H1 (cell line): ENCODE results near the gene LHX2. TPM values are rescaled to one million over a fixed set of nuclear protein-coding genes. Genes with fewer than 3 reads are reported as not detected.

Source experiments
- FOSL1 ChIP-seq: IDR thresholded peaks from 2 replicates; pipeline ENCODE4 v1.6.1; 2011; ENCODE audit warnings: mild to moderate bottlenecking, low read depth, low read length, moderate library complexity; ENCODE audit not compliant: insufficient read depth
- GTF2F1 ChIP-seq: IDR thresholded peaks from 2 replicates; pipeline ENCODE4 v1.6.1; 2012; ENCODE audit warnings: low read depth, low read length, improper control_type of control experiment, borderline replicate concordance
- KDM5A ChIP-seq: fragments of 200-600 bp; IDR thresholded peaks from 2 replicates; pipeline ENCODE4 v1.7.1; 2012; ENCODE audit warnings: mild to moderate bottlenecking, low read length, inconsistent platforms, mixed read lengths
- RBBP5 ChIP-seq: IDR thresholded peaks from 2 replicates; pipeline ENCODE4 v1.7.1; 2012; ENCODE audit warnings: low read depth, mild to moderate bottlenecking, inconsistent platforms, low read length, moderate library complexity, borderline replicate concordance
- SP1 ChIP-seq: IDR thresholded peaks from 2 replicates; pipeline ENCODE4 v1.6.1; 2011; ENCODE audit warnings: low read depth, low read length
- SP2 ChIP-seq: IDR thresholded peaks from 2 replicates; pipeline ENCODE4 v1.6.1; 2012; ENCODE audit warnings: mild to moderate bottlenecking, low read length, inconsistent platforms
- polyA plus RNA-seq, 7 experiments: library from polyadenylated mRNA; depleted of rRNA in 3 of 7; stranded (reverse) in 5 of 7; unstranded in 2 of 7; fragments of >200 nt in 5 of 7; fragments of 200-250 nt in 2 of 7; gene quantifications; 1 replicate in 5 of 7; 2 replicates in 1 of 7; 4 replicates in 1 of 7; pipeline versions ENCODE4 v1.2.1 to v1.2.3, GENCODE V29; 2011 to 2013; ENCODE audit warnings: missing spikeins in 2 of 7, mixed read lengths in 2 of 7
- total RNA-seq: library from RNA; stranded (reverse); fragmentation: NEBNext Ultra II Directional; extraction: Animal tissue kit (Norgen Biotek cat#: 25700); gene quantifications from 2 replicates; pipeline ENCODE4 v1.2.1, GENCODE V29; 2021
- TF ChIP-seq, protein P1 (sequence below): fragments of 300-600 bp; sonication (generic); IDR thresholded peaks from 2 replicates; pipeline ENCODE4 v1.7.1; 2012; ENCODE audit warnings: low read length, moderate library complexity, mild to moderate bottlenecking, inconsistent platforms; ENCODE audit not compliant: insufficient replicate concordance
- TF ChIP-seq, protein P2 (sequence below), 3 experiments: IDR thresholded peaks; 1 replicate in 2 of 3; 2 replicates in 1 of 3; pipeline versions ENCODE4 v1.5.1 to v1.6.1; 2011; ENCODE audit warnings: low read length in 3 of 3, mild to moderate bottlenecking in 3 of 3, inconsistent platforms in 2 of 3, low read depth in 1 of 3, moderate library complexity in 1 of 3; ENCODE audit not compliant: insufficient read depth in 1 of 3; ENCODE audit errors: control extremely low read depth in 1 of 3

Gene LHX2
- total and polyA plus RNA-seq, 2 of the 8 experiments (the other 6 are each of a cell fraction or from before 2014, with no cell fraction given), result 0.11 to 0.86 TPM

DNA sequence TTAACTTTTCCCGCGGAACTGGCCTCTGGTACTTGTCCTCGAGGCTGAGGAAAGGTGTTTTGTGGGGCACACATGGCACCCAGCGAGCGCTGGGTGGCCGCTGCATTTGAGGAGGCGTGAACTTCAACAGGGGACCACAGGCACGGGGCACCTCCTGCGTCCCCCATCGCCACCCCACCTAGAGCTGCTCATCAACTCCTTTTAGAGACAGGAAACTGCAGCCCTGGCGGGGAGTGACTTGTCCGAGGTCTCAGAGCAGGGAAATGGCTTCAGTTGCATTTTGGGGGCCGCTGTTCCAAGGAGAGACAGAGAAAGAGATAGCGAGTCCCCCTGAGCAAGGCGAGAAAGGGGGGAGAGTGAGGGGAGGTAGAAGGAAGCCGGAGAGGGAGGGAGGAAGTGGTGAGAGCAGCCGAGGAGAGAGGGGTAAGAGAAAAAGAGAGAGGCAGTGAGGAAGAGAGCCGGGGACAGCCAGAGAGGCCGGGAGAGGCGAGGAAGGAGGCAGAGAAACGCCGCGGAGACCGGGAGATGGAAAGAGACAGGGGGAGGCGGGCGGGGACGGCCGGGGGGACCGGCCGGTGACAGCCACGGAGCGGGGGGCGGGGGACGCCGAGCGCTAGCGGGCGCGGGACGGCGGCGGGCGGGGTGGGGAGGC lies 12.5 kb upstream of the LHX2 start (continued):
- TF ChIP-seq, protein P1, sequence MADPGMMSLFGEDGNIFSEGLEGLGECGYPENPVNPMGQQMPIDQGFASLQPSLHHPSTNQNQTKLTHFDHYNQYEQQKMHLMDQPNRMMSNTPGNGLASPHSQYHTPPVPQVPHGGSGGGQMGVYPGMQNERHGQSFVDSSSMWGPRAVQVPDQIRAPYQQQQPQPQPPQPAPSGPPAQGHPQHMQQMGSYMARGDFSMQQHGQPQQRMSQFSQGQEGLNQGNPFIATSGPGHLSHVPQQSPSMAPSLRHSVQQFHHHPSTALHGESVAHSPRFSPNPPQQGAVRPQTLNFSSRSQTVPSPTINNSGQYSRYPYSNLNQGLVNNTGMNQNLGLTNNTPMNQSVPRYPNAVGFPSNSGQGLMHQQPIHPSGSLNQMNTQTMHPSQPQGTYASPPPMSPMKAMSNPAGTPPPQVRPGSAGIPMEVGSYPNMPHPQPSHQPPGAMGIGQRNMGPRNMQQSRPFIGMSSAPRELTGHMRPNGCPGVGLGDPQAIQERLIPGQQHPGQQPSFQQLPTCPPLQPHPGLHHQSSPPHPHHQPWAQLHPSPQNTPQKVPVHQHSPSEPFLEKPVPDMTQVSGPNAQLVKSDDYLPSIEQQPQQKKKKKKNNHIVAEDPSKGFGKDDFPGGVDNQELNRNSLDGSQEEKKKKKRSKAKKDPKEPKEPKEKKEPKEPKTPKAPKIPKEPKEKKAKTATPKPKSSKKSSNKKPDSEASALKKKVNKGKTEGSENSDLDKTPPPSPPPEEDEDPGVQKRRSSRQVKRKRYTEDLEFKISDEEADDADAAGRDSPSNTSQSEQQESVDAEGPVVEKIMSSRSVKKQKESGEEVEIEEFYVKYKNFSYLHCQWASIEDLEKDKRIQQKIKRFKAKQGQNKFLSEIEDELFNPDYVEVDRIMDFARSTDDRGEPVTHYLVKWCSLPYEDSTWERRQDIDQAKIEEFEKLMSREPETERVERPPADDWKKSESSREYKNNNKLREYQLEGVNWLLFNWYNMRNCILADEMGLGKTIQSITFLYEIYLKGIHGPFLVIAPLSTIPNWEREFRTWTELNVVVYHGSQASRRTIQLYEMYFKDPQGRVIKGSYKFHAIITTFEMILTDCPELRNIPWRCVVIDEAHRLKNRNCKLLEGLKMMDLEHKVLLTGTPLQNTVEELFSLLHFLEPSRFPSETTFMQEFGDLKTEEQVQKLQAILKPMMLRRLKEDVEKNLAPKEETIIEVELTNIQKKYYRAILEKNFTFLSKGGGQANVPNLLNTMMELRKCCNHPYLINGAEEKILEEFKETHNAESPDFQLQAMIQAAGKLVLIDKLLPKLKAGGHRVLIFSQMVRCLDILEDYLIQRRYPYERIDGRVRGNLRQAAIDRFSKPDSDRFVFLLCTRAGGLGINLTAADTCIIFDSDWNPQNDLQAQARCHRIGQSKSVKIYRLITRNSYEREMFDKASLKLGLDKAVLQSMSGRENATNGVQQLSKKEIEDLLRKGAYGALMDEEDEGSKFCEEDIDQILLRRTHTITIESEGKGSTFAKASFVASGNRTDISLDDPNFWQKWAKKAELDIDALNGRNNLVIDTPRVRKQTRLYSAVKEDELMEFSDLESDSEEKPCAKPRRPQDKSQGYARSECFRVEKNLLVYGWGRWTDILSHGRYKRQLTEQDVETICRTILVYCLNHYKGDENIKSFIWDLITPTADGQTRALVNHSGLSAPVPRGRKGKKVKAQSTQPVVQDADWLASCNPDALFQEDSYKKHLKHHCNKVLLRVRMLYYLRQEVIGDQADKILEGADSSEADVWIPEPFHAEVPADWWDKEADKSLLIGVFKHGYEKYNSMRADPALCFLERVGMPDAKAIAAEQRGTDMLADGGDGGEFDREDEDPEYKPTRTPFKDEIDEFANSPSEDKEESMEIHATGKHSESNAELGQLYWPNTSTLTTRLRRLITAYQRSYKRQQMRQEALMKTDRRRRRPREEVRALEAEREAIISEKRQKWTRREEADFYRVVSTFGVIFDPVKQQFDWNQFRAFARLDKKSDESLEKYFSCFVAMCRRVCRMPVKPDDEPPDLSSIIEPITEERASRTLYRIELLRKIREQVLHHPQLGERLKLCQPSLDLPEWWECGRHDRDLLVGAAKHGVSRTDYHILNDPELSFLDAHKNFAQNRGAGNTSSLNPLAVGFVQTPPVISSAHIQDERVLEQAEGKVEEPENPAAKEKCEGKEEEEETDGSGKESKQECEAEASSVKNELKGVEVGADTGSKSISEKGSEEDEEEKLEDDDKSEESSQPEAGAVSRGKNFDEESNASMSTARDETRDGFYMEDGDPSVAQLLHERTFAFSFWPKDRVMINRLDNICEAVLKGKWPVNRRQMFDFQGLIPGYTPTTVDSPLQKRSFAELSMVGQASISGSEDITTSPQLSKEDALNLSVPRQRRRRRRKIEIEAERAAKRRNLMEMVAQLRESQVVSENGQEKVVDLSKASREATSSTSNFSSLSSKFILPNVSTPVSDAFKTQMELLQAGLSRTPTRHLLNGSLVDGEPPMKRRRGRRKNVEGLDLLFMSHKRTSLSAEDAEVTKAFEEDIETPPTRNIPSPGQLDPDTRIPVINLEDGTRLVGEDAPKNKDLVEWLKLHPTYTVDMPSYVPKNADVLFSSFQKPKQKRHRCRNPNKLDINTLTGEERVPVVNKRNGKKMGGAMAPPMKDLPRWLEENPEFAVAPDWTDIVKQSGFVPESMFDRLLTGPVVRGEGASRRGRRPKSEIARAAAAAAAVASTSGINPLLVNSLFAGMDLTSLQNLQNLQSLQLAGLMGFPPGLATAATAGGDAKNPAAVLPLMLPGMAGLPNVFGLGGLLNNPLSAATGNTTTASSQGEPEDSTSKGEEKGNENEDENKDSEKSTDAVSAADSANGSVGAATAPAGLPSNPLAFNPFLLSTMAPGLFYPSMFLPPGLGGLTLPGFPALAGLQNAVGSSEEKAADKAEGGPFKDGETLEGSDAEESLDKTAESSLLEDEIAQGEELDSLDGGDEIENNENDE, result no peak
- TF ChIP-seq FOSL1 (no peak), KDM5A (no peak), GTF2F1 (no peak), SP1 (no peak), RBBP5 (no peak), SP2 (no peak)
- TF ChIP-seq, protein P2, sequence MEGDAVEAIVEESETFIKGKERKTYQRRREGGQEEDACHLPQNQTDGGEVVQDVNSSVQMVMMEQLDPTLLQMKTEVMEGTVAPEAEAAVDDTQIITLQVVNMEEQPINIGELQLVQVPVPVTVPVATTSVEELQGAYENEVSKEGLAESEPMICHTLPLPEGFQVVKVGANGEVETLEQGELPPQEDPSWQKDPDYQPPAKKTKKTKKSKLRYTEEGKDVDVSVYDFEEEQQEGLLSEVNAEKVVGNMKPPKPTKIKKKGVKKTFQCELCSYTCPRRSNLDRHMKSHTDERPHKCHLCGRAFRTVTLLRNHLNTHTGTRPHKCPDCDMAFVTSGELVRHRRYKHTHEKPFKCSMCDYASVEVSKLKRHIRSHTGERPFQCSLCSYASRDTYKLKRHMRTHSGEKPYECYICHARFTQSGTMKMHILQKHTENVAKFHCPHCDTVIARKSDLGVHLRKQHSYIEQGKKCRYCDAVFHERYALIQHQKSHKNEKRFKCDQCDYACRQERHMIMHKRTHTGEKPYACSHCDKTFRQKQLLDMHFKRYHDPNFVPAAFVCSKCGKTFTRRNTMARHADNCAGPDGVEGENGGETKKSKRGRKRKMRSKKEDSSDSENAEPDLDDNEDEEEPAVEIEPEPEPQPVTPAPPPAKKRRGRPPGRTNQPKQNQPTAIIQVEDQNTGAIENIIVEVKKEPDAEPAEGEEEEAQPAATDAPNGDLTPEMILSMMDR (IDR thresholded peaks at IDR 0.05; ENCODE audit: control extremely low read depth in 1 of 3, insufficient read depth in 1 of 3, low read depth in 1 of 3, low read length in 3 of 3), result no peak
